Measurements from ENCODE around the gene CAMTA1.

DNA sequence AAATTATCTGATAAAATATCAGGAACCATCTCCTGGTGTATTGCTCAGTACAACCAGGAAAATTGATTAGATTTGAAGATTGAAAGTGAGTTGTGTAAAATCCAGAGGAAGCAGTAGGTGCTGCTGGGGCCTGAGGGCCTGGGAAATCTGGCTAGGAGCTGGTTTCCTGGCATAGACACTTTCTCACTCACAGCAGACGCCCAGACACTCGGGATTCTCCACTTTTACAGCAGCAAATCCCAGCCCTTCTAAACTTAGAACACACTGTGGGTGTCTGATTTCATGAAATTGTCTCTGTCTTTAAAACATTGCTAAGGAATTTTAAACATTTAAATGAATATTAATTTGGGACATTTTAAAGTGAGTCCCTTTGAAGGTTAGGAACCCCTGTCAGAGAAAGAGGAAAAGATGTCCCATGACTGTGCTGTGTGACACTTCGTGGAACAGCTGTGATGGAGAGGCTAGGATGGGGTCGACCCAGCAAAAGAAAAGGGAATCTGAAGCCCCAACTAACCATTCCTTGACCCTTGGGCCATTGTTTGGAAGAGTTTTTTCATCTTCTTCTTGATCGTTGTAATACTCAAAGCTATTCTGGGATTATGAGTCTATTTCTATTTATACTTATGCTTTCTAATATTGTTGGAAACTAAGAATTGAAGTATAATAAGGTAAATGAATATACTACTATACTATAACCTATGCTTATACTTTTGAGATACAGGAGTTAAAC lies 936.9 kb downstream of the CAMTA1 start:
- TF ChIP-seq CTCF (IDR thresholded peaks at IDR 0.05) (no peak), EZH2phosphoT487 (IDR thresholded peaks at IDR 0.05; ENCODE audit: borderline replicate concordance, low read depth) (no peak), MAX (IDR thresholded peaks at IDR 0.05; ENCODE audit: low read depth) (no peak), FOSL2 (IDR thresholded peaks at IDR 0.05; ENCODE audit: borderline replicate concordance, low read depth) (no peak), USF2 (IDR thresholded peaks at IDR 0.05; ENCODE audit: borderline replicate concordance, low read depth, low read length) (no peak), REST (IDR thresholded peaks at IDR 0.05; ENCODE audit: low read depth, low read length) (no peak), ELF1 (IDR thresholded peaks at IDR 0.05) (no peak), EP300 (IDR thresholded peaks at IDR 0.05; ENCODE audit: borderline replicate concordance in 1 of 2, low read depth in 1 of 2, low read length in 1 of 2) (peak in 1 of 2 experiments; percentile 21; a peak in 1 of 4 replicates)
